K562 (cell line): ENCODE measurements around the gene IARS1. TPM values are rescaled to one million over a fixed set of nuclear protein-coding genes. Genes with fewer than 3 reads are reported as not detected.

Experiments
- CEBPB ChIP-seq: fragments of 450-650 bp; IDR thresholded peaks from 2 replicates; pipeline ENCODE4 v1.6.1; 2016; ENCODE audit warnings: missing genetic modification characterization, missing compliant biosample characterization
- DIDO1 ChIP-seq: fragments of 450-650 bp; IDR thresholded peaks from 2 replicates; pipeline ENCODE4 v1.6.1; 2016; ENCODE audit warnings: low read depth, missing biosample characterization, missing genetic modification characterization
- E2F6 ChIP-seq, 2 experiments: IDR thresholded peaks; 2 replicates each; pipeline ENCODE4 v1.6.1; 2011; ENCODE audit warnings: borderline replicate concordance in 1 of 2, control low read depth in 1 of 2, low read depth in 1 of 2, low read length in 1 of 2, mild to moderate bottlenecking in 1 of 2, mixed read lengths in 1 of 2, moderate library complexity in 1 of 2; ENCODE audit not compliant: insufficient read depth in 1 of 2, insufficient read length in 1 of 2, poor library complexity in 1 of 2, severe bottlenecking in 1 of 2; ENCODE audit errors: extremely low read depth in 1 of 2
- EWSR1 ChIP-seq: fragments of 450-650 bp; IDR thresholded peaks from 2 replicates; pipeline ENCODE4 v1.6.1; 2018; ENCODE audit warnings: borderline replicate concordance, mild to moderate bottlenecking, low read depth, moderate library complexity; ENCODE audit not compliant: partially characterized antibody
- FOSL1 ChIP-seq: fragments of 200-800 bp; sonication (Bioruptor generic); conservative IDR thresholded peaks from 2 replicates; pipeline ENCODE4 v1.6.1; 2016; ENCODE audit warnings: missing genetic modification characterization, missing compliant biosample characterization
- FOXJ3 ChIP-seq: sonication (generic); formaldehyde crosslinking; IDR thresholded peaks from 2 replicates; pipeline ENCODE4 v1.4.0; 2020; ENCODE audit warnings: mild to moderate bottlenecking, missing genetic modification reagents
- GABPB1 ChIP-seq: sonication (generic); formaldehyde crosslinking; IDR thresholded peaks from 2 replicates; pipeline ENCODE4 v1.8.0; 2022; ENCODE audit warnings: mild to moderate bottlenecking, missing genetic modification reagents
- HOXB6 ChIP-seq: fragments of 250-450 bp; sonication (Bioruptor Pico); IDR thresholded peaks from 2 replicates; pipeline ENCODE4 v1.5.1; 2022; ENCODE audit warnings: mild to moderate bottlenecking, borderline replicate concordance
- MECOM ChIP-seq: fragments of 250-450 bp; sonication (Bioruptor Pico); IDR thresholded peaks from 2 replicates; pipeline ENCODE4 v1.8.0; 2022; ENCODE audit warnings: inconsistent platforms
- NFXL1 ChIP-seq: fragments of 450-650 bp; formaldehyde crosslinking; IDR thresholded peaks from 2 replicates; pipeline ENCODE4 v1.4.0; 2021; ENCODE audit warnings: mild to moderate bottlenecking
- PHF8 ChIP-seq: fragments of 200-600 bp; sonication (generic); IDR thresholded peaks from 2 replicates; pipeline ENCODE4 v1.6.1; 2012; ENCODE audit warnings: mixed run types, mild to moderate bottlenecking, inconsistent platforms, low read length, moderate library complexity, borderline replicate concordance
- PTRF ChIP-seq: fragments of 450-650 bp; IDR thresholded peaks from 2 replicates; pipeline ENCODE4 v1.6.1; 2016; ENCODE audit warnings: mild to moderate bottlenecking, missing genetic modification characterization, missing compliant biosample characterization
- PTTG1 ChIP-seq: fragments of 450-650 bp; IDR thresholded peaks from 2 replicates; pipeline ENCODE4 v1.6.1; 2016; ENCODE audit warnings: low read depth, mild to moderate bottlenecking, missing genetic modification characterization, missing compliant biosample characterization
- RBM25 ChIP-seq: fragments of 200-400 bp; formaldehyde crosslinking; IDR thresholded peaks from 2 replicates; pipeline ENCODE4 v1.6.1; 2018; ENCODE audit warnings: low read length, low read depth, moderate library complexity; ENCODE audit not compliant: severe bottlenecking
- TBL1XR1 ChIP-seq, 2 experiments: IDR thresholded peaks; 2 replicates each; pipeline ENCODE4 v1.6.1; 2012; ENCODE audit warnings: improper control_type of control experiment in 2 of 2, low read length in 2 of 2, mild to moderate bottlenecking in 1 of 2
- WHSC1 ChIP-seq: IDR thresholded peaks from one replicate; pipeline ENCODE4 v1.6.1; 2012; ENCODE audit warnings: low read length, control low read depth, inconsistent platforms
- ZFP36 ChIP-seq: fragments of 150-350 bp; IDR thresholded peaks from 2 replicates; pipeline ENCODE4 v1.6.1; 2018; ENCODE audit warnings: low read length, low read depth; ENCODE audit not compliant: partially characterized antibody
- ZNF197 ChIP-seq: fragments of 200-800 bp; sonication (Bioruptor generic); IDR thresholded peaks from 2 replicates; pipeline ENCODE4 v1.6.1; 2016; ENCODE audit warnings: low read depth, missing genetic modification characterization, missing compliant biosample characterization
- ZNF224 ChIP-seq: sonication (generic); formaldehyde crosslinking; IDR thresholded peaks from 2 replicates; pipeline ENCODE4 v1.8.0; 2022; ENCODE audit warnings: mild to moderate bottlenecking, missing genetic modification reagents
- polyA plus RNA-seq, 8 experiments: library from polyadenylated mRNA; depleted of rRNA in 4 of 8; stranded (reverse) in 5 of 8; unstranded in 3 of 8; fragments of >200 nt; fragmentation: Nextera tagmentation in 2 of 8; fragmentation: Illumina TruSeq in 1 of 8; extraction: Ambion mirVana in 2 of 8; extraction: Trizol in 1 of 8; gene quantifications; 2 replicates each; pipeline versions ENCODE4 v1.2.1 to v1.2.3, GENCODE V29; 2011 to 2014; ENCODE audit warnings: inconsistent platforms in 1 of 8, missing spikeins in 1 of 8
- total RNA-seq, 7 experiments: library from RNA; depleted of rRNA in 6 of 7; stranded (reverse); fragments of >200 nt in 6 of 7; fragmentation: Illumina TruSeq in 2 of 7; extraction: Trizol in 2 of 7; gene quantifications; 2 replicates each; pipeline versions ENCODE4 v1.2.1 to v1.2.3, GENCODE V29; 2011 to 2021; ENCODE audit warnings: low replicate concordance in 1 of 7
- TF ChIP-seq, protein P1 (sequence below): fragments of 450-650 bp; IDR thresholded peaks from 2 replicates; pipeline ENCODE4 v1.6.1; 2017; ENCODE audit warnings: antibody characterized with exemption
- TF ChIP-seq, protein P2 (sequence below): fragments of 450-650 bp; IDR thresholded peaks from 2 replicates; pipeline ENCODE4 v1.6.1; 2018; ENCODE audit warnings: mild to moderate bottlenecking, low read depth; ENCODE audit not compliant: partially characterized antibody
- TF ChIP-seq, protein P3 (sequence below): sonication (generic); formaldehyde crosslinking; IDR thresholded peaks from 2 replicates; pipeline ENCODE4 v1.8.1; 2022; ENCODE audit warnings: missing genetic modification reagents

Gene IARS1
- total and polyA plus RNA-seq, 9 of the 15 experiments (the other 6 are each of a cell fraction or from before 2014, with no cell fraction given), result 119 to 371 (median 234) TPM

DNA sequence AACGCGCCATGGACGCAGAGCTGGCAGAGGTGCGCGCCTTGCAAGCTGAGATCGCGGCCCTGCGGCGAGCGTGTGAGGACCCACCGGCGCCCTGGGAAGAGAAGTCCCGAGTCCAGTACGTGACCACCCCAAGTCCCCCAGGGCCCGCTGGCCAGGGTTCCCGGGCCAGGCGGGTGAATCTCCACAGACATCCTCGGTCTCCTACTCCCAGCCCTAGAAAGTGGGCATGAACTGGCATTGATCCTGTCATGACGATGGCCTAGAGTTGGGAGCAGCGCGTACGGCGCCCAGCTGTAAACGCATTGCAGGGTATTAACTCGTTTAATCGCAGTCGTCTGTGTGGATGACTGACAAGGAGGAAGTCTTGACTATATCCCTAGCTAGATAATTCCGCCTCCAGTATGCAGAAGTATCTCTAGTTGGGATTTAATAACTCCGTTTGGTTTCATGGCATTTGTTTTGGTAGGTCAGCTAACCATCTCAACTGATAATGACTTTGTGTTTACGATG is 32.5 kb upstream of the IARS1 start (continued):
- TF ChIP-seq ZNF197 (CRISPR knock-in tag) (no peak), GABPB1 (CRISPR knock-in tag) (no peak), DIDO1 (no peak), PTRF (tag) (no peak), HOXB6 (CRISPR knock-in tag) (no peak), ZNF224 (CRISPR knock-in tag) (no peak), PHF8 (peak; percentile 72; the same call in 1 of the 2 replicates), CEBPB (no peak), FOSL1 (tag) (no peak), TBL1XR1 (IDR thresholded peaks at IDR 0.05; ENCODE audit: low read length in 2 of 2) (no peak), EWSR1 (no peak), MECOM (CRISPR knock-in tag) (no peak), WHSC1 (no peak), PTTG1 (tag) (no peak), RBM25 (no peak), ZFP36 (no peak), NFXL1 (no peak), FOXJ3 (CRISPR knock-in tag) (no peak), E2F6 (IDR thresholded peaks at IDR 0.05; ENCODE audit: borderline replicate concordance in 1 of 2, extremely low read depth in 1 of 2, insufficient read depth in 1 of 2, insufficient read length in 1 of 2, low read depth in 1 of 2, low read length in 1 of 2, poor library complexity in 1 of 2, severe bottlenecking in 1 of 2) (no peak)
- TF ChIP-seq, protein P1, sequence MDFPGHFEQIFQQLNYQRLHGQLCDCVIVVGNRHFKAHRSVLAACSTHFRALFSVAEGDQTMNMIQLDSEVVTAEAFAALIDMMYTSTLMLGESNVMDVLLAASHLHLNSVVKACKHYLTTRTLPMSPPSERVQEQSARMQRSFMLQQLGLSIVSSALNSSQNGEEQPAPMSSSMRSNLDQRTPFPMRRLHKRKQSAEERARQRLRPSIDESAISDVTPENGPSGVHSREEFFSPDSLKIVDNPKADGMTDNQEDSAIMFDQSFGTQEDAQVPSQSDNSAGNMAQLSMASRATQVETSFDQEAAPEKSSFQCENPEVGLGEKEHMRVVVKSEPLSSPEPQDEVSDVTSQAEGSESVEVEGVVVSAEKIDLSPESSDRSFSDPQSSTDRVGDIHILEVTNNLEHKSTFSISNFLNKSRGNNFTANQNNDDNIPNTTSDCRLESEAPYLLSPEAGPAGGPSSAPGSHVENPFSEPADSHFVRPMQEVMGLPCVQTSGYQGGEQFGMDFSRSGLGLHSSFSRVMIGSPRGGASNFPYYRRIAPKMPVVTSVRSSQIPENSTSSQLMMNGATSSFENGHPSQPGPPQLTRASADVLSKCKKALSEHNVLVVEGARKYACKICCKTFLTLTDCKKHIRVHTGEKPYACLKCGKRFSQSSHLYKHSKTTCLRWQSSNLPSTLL, result no peak
- TF ChIP-seq, protein P2, sequence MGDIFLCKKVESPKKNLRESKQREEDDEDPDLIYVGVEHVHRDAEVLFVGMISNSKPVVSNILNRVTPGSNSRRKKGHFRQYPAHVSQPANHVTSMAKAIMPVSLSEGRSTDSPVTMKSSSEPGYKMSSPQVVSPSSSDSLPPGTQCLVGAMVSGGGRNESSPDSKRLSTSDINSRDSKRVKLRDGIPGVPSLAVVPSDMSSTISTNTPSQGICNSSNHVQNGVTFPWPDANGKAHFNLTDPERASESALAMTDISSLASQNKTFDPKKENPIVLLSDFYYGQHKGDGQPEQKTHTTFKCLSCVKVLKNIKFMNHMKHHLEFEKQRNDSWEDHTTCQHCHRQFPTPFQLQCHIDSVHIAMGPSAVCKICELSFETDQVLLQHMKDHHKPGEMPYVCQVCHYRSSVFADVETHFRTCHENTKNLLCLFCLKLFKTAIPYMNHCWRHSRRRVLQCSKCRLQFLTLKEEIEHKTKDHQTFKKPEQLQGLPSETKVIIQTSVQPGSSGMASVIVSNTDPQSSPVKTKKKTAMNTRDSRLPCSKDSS, result no peak
- TF ChIP-seq, protein P3, sequence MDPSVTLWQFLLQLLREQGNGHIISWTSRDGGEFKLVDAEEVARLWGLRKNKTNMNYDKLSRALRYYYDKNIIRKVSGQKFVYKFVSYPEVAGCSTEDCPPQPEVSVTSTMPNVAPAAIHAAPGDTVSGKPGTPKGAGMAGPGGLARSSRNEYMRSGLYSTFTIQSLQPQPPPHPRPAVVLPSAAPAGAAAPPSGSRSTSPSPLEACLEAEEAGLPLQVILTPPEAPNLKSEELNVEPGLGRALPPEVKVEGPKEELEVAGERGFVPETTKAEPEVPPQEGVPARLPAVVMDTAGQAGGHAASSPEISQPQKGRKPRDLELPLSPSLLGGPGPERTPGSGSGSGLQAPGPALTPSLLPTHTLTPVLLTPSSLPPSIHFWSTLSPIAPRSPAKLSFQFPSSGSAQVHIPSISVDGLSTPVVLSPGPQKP (CRISPR knock-in tag), result no peak
